GM12891 (cell line): ENCODE results near the gene PTTG2.

Experiments used
- POLR2A ChIP-seq: IDR thresholded peaks from 2 replicates; pipeline ENCODE4 v1.6.1; 2011; ENCODE audit warnings: low read depth, low read length, control low read depth
- POLR2AphosphoS5 ChIP-seq: IDR thresholded peaks from 2 replicates; pipeline ENCODE4 v1.6.1; 2011; ENCODE audit warnings: low read depth, low read length, control low read depth
- POU2F2 ChIP-seq: IDR thresholded peaks from 2 replicates; pipeline ENCODE4 v1.6.1; 2011; ENCODE audit warnings: low read depth, mild to moderate bottlenecking, control low read depth, low read length, moderate library complexity
- SPI1 ChIP-seq: IDR thresholded peaks from 2 replicates; pipeline ENCODE4 v1.6.1; 2011; ENCODE audit warnings: low read depth, low read length, control low read depth
- TAF1 ChIP-seq: IDR thresholded peaks from 2 replicates; pipeline ENCODE4 v1.6.1; 2011; ENCODE audit warnings: low read depth, low read length, control low read depth

GRCh38 chr4:37953620-37954293, 6.4 kb upstream of the PTTG2 start:
- TF ChIP-seq POLR2A (no peak), POLR2AphosphoS5 (no peak), TAF1 (no peak), POU2F2 (no peak), SPI1 (no peak)
